NOMO-1 treated with DMSO at 0.1 percent for 48 hours (cell line): ENCODE results near the gene WDR70.
"Not testable (repeated sequence)": the region's sequence is repeated elsewhere in the genome, so short reads cannot be mapped to it uniquely, and the experiment has no call there.

Experiments
- DNase-seq: peaks from one replicate; lab custom pipeline; 2025; ENCODE audit not compliant: unreplicated experiment; lab: John Stamatoyannopoulos, UW

The WDR70 gene

DNA sequence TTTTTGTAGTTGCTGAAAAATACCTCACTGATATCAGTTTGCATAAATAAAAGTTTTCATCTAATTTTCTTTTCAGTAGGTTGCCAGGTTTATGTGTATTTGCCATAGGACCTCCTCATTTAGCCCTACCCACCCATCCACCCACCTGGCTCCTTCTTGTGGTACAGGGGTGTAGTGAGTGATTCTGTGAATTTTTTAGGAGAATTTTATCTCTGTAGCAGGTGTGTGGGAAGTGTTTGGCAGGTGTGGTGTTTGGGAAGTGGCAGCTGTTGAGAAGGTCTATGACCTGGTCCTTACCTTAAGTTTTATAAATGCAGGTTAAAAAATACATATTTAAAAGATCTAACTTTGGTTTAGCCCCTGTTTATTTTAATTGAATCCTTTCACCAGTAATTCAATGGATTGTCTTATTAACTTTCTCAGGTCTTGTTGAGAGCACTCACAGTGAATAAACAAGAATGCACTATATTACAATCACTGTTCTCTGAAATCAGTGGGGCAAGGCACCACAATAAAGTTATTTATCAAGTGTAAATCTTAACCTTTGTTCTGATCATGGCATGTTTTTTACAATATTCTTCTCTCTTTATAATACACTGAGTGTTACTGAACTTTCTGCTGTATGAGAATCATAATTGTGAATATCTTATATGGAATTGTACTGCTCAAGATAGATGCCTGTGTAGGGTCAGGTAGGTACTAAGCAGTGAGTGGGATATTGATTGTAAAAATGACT, 189.1 kb downstream of the WDR70 start:
- DNase-seq, result no peak

DNA sequence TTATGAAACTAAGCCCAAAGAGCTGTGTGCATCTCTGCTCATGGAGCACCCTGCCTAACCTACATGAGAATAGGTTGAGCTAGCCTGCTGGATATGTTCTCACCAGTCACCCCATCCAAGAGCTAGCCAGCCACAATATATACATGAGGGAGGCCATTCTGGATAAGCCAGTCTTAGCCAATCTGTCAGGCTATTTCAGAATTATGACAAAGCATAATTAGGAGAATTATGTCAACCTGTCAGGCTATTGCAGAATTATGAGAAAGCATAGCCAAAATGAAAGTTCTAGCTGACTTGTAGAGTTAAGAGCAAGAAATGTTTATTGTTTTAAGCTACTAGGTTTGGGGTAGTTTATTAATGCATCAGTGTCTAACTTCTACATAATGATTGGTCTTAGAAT, 189.8 kb downstream of the WDR70 start:
- DNase-seq, result peak; percentile 56

DNA sequence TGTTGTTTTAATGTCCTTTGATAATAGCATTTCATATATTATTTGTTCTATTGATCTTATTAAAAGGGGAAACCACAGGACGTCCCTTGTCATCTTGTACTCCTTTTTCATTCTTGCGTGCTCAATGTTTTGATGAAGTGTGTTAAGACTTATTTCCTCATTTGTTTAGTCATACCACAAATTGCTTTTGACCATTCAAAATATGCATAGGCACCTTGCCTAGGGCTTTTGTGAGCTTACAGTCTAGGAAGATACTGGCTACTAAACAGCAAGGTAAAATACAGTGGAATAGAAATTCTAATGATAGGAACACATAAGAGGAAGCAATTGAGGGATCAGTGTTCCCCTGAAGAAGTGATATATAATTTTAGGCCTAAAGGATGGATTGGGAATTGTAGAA, 190.3 kb downstream of the WDR70 start:
- peak; percentile 77 for DNase-seq

DNA sequence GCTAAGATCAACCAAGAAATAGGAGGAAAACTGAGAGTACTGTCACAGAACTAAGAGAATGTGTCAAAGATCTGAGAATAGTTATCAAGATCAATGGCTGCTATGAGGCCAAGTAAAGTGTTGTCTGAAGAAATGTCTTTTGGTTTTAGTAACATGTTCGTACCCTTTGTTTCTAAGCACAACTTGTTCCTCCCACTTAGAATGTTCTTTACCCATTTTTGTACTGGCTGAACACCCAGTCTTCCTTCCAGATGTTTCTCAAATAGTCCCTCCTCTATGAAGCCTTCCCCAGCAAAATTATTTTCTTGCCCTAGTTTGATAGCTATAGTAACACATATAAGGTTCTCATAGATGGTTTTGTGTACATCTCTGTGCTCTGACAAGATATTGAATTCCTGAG, 191.5 kb downstream of the WDR70 start:
- no peak for DNase-seq

DNA sequence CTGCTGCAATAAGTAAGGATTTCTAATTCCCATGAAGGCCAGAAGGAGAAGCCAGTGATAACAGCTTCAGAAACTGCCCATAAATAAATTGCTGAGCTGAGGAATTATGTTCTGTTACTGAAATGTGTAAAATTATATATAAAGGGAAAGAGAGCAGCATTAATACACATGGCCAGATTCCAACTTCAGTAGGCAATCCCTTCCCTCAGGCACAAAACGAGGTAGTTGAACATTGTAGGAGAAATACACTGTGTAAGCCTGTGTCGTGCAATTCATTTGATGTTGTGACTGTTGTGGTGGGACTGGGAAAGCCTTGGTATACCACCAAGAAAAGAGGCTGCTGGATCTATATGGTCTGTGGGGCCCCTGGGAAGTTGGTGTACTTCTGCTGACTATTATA, 192.9 kb downstream of the WDR70 start:
- no peak for DNase-seq

- DNase-seq, result no peak
Observed at GRCh38 chr5:37575541-37576489, 196.7 kb downstream of the WDR70 start.

DNA sequence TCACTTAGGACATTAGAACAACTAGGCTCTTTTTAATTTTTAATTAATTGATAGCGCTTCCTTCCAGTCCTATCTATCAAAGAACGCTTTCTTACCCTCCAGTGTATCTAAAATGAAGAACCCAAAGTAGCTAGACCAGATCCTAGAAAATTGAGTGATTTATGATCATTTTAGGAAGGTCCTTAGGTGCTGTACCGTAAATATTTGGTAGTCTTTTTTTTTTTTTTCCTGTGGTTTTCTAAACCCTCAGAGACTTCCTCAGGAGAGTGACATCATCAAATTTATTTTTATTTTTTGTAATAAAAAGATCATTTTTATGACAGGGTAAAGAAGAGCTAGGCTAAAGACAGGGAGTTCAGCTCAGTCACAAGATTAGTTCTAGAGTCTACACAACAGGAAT, 197.4 kb downstream of the WDR70 start:
- DNase-seq, result peak; percentile 36

DNA sequence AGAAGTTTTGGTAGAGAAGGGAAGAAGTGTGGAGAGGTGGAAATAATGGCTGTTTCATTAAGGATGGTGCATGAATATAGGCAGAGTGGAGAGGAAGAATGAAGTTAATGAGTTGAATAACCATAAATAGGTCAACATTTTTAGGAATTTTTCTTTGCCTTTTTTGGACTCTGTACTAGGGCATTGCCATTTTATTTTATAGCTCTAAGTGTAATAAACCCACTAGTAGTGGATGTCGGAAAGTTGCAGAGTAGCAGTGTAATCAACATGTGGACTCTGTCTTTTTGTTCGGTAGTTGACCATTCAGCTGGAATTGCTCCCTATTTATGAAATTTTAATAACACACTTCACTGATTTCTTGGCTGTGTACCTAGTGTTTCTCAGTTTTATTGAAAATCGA, 199.1 kb downstream of the WDR70 start:
- DNase-seq, result no peak

DNA sequence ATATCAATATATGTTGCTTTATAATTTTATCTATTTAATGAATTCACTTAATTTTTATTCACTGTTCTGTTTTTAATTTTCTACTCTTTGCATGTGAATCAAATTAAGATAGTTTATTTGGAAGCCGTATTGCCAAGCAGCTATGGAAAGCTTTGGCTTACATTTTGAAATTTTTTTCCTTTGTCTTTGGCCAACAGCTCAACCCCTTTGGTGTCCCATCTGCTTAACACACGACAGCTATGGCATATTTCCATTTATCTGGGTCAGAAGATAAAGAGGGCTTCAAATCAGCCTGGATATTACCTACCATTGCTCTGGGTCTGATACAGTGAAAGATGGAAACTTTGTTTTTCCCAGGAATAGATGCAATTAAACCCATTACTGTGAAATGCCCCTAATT, 201.0 kb downstream of the WDR70 start:
- DNase-seq, result no peak

- no peak for DNase-seq
Observed at GRCh38 chr5:37582202-37582601, 203.1 kb downstream of the WDR70 start.

DNA sequence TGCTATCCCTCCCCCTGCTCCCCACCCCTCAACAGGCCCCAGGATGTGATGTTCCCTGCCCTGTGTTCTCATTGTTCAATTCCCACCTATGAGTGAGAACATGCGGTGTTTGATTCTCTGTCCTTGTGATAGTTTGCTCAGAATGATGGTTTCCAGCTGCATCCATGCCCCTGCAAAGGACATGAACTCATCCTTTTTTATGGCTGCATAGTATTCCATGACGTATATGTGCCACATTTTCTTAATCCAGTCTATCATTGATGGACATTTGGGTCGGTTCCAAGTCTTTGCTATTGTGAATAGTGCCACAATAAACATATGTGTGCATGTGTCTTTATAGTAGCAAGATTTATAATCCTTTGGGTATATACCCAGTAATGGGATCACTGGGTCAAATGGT, 214.2 kb downstream of the WDR70 start:
- DNase-seq, result not testable (repeated sequence)

GRCh38 chr5:37594864-37595263, 215.7 kb downstream of the WDR70 start:
- DNase-seq, result peak; percentile 11

DNA sequence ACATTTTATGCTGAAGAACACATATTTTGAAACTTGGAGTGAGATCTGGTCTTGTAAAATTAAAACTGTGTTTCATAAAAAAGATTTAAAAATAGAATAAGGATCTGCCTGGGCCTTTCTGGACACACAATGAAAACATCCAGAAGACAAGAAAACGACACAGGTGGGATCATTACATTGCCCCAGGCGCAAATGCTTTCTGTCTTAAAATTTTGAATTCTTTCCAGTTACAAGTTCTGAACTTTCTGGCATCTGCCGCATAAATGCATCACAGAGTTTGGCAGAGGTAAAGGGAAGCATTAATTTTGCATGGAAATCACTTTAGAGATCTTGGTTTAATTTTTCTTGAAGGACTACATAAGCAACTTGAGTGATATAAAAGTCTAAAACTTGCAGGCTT, 219.6 kb downstream of the WDR70 start:
- no peak for DNase-seq

GRCh38 chr5:37601163-37601562, 222.0 kb downstream of the WDR70 start:
- DNase-seq, result no peak

DNA sequence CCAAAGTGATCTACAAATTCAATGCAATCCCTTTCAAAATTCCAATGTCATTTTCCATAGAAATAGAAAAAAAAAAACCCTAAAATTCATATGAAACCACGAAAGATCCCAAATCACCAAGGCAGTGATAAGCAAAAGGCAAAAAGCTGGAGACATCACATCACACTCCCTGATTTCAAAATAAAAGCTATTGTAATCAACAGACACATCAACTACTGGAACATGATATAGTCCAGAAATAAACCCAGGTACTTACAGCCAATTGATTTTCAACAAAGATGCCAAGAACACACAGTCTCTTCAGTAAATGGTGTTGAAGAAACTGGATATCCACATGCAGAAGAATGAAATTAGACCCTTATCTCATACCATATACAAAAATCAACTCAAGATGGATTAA, 224.0 kb downstream of the WDR70 start:
- DNase-seq, result no peak

- no peak for DNase-seq
Observed at GRCh38 chr5:37604290-37604689, 225.2 kb downstream of the WDR70 start.

DNA sequence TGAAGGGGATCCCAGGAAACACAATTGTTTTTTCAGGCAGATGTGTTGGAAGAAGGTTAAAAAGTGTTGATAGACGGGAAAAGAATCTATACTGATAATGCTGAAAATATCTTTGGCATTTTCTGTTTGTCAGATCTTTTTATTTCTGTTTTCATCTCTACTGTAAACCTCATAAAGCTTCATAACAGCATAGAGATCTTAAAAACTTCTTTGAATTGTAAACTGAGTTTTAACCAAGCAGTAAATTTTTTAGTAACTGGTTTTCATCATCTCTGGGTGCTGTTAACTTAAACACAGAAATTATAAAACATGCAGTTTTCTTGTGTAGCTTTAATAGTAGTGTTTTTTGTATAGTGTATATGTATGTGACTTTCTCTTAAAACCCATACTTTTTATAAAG, 227.0 kb downstream of the WDR70 start:
- DNase-seq, result no peak

GRCh38 chr5:37606632-37607248, 227.6 kb downstream of the WDR70 start:
- DNase-seq, result no peak

- DNase-seq, result no peak
Observed at GRCh38 chr5:37615184-37615583, 236.1 kb downstream of the WDR70 start.

DNA sequence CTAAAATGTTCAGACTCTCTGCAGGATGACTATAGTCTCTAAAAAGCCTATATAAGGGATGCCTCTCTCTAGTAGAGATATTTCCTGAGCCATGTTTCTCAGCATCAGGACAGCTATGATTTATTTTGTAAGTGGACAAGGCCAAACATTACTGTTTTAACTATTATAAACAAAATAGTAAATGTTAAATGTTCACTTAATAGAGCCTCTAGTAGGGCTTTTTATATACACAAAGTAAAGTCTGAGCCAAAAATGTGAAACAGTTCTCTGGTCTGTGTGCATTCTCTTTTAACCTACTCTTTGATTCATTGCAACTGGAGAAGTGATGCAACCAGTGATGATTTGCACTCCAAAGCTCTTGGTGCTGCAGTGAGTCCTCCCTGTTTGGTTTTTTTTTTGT, 240.2 kb downstream of the WDR70 start:
- no peak for DNase-seq

DNA sequence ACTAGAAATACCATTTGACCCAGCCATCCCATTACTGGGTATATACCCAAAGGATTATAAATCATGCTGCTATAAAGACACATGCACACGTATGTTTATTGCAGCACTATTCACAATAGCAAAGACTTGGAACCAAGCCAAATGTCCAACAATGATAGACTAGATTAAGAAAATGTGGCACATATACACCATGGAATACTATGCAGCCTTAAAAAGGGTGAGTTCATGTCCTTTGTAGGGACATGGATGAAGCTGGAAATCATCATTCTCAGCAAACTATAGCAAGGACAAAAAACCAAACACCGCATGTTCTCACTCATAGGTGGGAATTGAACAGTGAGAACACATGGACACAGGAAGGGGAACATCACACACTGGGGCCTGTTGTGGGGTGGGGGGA, 243.2 kb downstream of the WDR70 start:
- DNase-seq, result not testable (repeated sequence)

DNA sequence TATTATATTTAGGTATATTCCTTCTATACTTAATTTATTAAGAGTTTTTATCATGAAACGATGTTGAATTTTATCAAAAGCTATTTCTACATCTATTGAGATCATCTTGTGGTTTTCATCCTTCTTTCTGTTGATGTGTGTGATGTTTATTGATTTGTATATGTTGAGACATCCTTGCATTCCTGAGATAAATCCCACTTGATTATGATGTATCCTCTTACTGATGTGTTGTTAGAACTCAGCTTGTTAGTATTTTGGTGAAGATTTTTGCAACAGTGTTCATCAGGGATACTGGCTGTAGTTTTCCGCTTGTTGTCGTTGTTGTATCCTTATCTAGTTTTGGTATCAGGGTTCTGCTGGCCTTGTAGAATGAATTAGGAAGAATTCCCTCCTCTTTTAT, 247.1 kb downstream of the WDR70 start:
- no peak for DNase-seq
